Midbrain (tissue), 1 donor: ENCODE results near the gene FHAD1.

ENCODE experiments used
- DNase-seq: peaks from one replicate; lab custom pipeline; 2025; lab: John Stamatoyannopoulos, UW

Gene FHAD1

DNA sequence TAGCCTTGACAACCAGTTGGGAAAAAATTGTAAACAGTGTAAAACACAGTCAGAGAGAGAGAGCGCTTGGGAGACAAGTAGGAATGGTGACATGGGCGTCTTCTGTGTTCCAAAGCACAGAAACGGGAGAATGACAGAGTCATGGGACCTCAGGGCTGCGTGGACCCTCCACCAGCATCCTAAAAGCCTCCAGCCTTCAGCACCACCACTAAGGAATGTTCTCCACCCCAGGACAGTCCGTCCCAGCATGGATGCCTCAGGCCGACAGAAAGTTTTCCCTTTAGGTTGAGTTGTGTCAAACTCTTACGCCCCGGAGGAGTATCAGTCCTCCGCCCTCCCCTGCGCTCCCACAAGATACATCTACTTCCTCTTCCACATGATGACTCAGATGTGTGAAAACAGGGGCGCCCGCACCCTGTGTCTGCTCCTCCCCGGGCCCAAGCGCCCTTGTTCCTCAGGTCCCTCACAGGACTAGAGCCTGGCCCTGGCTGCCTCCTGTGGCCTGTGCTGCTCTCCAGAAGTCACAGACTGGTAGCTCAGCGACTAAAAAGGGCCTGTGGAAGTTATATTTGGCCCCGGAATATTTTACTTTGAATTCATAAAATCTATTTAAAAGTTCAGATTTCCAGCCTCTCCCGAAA lies 98.8 kb downstream of the FHAD1 start:
- peak; percentile 23 for DNase-seq

DNA sequence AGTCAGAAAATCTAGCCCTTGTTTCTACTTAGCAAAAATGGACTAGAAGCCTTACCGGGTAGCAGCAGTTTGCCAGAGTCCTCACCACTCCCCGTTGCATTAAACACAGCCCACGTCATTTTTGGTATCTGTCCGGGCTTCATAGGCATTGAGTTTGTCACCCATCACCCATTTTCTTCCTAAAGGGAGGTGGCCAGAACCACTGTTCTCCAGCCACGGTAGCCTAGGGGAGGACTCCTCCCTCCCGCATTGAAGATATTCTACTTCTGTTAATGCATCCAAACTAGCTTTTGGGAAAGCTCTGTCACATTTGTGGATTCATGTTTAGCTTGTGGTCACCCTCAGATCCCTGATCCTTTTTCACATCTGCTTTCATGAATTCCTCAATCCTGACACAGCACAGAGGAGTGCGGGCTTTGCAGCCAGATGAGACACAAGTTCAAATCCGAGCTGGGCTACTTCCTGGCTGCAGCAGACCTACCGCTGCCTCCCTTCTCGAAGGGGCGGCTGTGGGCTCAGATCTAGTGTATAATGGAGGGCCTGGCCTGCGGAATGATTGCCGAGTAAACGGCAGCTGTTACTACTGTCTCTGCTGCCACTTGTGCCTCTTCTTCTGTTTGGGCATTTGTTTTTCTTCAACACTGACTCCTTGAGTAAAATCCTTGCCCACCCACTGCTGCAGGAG lies 99.5 kb downstream of the FHAD1 start:
- no peak for DNase-seq

DNA sequence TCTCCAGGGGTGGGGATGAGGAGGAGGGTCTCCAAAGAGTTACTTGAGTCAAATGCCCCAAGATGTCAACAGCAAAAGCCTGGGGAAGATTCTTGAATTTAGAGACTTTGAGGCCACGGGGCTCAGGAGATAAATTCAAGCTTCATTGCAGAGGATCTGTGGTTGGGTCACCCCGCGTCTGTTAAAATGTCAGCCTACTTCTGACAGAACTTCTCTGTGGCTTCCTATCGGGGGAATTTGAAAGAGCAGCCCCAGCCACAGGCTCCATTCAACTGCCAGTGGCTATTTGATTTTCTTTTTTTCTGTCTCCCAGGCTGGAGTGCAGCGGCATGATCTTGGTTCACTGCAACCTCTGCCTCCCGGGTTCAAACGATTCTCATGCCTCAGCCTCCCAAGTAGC lies 100.2 kb downstream of the FHAD1 start:
- DNase-seq = no peak

DNA sequence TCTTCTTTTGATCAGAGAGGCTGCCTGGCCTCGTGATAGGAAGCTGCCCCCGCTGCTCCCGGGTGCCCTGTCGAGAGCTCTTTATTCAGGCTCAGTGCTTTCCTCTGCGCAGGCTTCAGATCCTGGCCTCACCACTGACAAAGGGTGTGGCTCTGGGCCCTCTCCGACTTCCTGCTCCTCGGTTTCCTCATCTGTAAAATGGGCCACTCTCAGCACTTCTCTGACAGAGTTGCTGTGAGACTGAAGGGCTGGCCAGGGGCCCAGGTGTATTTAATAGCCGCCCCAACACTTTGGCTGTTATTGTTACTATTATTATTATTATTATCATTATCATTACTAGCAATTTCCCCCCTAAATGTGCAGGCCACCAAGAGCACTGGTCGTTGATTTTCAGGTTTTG lies 101.6 kb downstream of the FHAD1 start:
- no peak for DNase-seq

DNA sequence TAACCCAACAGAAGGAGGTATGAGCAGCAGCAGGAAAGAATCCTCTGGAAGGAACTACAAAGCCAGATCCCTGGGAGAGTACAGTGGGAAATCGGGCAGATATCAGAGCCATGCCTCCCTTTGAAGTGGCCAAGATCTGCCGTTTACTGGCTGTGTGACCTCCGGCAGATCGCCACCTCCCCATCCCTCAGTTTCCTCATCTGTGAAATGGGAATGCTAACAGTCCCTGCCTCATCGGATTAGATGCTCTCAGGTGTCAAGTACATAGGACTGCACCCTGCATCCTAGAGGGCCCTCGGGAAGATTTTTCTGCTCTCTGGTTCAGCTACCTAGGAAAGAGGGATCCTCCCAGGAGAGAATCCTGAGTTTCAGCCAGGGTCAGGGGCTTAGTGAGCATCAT lies 102.1 kb downstream of the FHAD1 start:
- no peak for DNase-seq

DNA sequence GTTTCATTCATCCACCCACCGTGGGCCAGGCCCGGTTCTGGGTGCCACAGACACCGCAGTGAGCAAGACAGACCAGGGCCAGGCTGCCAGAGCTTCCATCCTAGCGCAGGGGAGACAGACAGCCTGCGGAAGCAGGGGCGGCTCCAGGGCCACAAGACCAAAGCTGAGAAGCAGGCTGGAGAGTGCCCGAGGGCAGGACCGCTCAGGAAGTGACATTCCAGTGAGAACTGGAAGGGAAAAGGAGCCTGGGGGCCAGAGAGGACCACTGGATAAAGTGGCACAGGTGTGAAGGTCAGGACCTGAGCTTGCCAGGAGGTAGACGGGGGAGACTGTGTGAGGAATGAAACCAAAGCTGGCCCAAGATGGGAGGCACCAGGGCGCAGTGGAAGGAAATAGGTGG lies 103.1 kb downstream of the FHAD1 start:
- DNase-seq = no peak

DNA sequence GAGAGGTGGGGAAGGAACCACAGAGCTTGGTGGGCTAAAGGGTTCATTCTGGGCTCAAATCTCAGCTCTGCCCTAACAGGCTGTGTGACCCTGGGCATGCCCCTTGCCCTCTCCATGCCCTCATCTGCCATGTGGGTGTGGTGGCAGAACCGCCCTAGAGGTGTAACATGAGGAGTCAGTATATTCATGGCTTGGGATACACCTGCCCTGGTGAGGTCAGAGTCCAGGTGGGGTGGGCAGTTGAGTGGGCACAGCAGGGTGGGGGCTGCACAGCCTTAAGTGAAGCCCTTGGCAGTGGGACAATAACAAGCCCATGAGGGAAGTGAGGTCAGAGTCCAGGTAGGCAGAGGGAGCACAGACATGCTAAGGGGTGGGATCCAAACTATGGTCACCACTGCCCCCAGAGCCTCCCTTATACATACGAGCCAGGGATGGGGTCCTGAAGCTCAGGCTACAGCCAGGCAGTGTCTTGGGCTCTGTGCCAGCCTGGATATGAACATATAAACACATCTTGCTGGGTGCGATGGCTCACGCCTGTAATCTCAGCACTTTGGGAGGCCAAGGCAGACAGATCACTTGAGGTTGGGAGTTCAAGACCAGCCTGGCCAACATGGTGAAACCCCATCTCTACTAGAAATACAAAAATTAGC lies 103.7 kb downstream of the FHAD1 start:
- DNase-seq = no peak

DNA sequence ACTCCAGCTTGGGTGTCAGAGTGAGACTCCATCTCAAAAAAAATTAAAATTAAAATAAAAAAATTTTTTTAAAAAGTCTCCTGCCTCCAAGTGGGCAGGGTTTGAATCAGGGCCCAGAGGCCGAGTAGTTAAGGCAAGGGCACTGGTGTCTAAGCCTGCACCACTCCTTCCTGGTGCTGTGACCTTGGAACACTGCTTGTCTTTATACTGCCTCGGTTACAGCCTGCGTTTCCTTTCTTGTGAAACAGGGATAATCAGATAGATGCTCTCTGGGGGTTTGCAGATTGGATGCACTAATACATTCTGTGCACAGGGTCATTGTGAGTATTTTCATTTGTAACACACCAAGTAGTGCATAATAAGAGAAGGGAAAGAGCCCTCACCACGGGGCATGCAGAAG lies 104.3 kb downstream of the FHAD1 start:
- DNase-seq = no peak

DNA sequence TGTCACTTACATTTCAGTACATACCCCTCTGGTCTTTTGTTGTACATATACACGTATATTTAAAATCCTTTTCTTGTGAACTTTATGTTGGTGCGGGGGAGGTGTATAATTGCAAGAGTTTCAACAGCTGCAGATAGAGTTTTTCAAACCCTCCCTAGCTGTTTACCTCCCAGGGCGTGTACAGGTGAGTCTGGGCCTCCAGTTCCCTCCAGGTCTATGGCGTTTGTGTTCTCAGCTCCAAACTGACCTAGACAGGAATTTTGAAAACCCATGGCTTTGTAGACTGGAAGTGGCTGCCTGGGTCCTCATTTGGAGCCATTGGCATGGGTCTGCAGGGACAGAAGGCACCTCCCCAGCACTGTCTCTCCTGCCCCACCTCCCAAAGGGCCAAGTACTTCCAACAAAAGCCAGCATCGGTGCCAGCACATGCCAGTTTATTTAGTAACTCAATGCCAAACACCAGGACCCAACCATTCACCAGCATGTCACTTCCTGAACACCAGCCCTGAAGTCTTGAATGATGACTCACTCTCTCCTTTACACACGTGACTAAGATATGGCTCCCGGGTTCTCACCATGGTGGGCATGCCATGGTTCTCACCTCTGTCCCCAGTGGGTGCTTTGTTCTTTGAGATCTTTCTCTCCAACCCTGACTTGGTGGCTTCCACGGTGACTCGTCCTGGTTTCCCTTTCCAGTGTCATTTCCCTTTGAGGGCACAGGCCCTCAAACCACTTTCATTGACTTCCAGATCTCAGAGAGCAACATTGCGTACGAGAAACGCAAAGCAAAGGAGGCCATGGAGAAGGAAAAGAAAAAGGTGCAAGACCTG lies 105.3 kb downstream of the FHAD1 start:
- DNase-seq = no peak

DNA sequence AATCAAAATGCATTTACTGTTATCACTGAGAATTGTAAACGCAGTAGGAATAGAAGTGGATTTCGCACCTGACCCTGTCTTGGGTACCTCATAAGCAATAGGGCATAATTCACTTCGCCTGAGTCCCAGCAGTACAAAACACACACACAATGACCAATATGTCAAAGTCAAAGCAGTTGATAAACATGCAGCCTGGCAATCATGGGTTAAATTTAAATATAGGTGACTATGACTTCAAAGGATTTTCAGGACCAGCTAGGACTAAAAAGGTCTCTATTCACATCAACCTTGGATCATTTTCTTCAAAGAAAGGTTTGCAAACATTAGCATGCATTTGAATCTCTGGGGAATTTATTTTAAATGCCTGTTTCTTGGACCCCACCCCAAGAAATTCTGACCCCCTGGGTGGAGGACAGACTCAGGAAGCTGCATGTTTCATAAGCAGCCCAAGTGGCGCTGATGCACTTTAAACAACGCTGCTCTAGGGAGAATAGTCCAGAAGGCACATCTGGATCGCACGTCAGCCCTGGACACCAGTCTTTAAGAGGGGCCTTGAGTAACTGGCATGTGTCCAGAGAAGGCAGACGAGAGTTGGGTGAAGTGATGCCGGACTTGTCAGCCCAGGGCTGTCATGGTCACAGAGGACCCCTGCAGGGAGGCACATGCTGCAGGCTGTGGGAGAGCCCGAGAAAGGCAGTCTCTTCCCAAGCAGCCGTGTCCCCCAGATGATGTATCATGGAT lies 107.0 kb downstream of the FHAD1 start:
- no peak for DNase-seq

DNA sequence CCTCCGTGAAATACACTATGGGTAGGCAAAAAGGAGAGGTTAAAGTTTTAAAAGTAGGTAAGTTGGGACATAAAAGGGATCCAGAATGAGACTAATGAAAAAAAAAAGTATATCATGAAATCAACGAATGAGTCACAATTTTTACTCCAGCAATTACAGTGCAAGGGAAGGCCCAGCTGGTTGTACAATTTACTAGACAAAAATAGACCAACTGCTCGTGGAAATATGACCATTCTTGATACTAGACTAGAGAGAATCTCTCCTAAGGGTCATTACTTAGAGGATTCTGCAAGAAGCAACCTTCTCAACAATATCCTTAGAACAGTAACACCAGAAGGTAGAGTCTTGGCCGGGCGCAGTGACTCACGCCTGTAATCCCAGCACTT lies 107.5 kb downstream of the FHAD1 start:
- no peak for DNase-seq

DNA sequence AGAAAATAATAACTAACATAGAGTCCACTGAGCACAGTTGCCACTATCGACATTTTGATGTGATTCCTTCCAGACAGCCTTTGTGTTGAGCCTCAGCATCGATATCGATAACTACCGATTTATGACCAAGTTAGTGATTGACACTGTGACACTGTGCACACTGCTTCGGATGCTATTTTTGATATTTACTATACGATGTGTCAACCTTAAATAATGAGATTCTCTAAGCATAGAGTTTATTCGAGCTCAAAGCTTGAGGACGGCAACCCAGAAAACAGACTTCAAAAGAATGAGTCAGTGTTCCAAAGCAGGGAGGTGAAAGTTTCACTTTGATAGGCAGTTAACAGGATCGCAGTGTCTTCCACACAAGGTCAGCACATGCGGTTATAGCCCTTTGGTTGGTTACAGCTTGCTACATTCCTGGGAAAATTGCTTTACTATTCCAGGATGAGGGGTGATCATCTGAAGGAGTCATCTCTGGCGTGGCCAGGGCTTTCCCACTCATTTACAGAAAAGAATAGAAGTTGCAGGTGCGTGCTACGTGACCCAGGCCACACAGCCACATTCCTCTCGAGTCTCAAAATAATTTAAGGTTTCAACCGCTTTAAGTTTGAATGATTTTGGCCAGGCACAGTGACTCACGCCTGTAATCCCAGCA lies 109.1 kb downstream of the FHAD1 start:
- no peak for DNase-seq

DNA sequence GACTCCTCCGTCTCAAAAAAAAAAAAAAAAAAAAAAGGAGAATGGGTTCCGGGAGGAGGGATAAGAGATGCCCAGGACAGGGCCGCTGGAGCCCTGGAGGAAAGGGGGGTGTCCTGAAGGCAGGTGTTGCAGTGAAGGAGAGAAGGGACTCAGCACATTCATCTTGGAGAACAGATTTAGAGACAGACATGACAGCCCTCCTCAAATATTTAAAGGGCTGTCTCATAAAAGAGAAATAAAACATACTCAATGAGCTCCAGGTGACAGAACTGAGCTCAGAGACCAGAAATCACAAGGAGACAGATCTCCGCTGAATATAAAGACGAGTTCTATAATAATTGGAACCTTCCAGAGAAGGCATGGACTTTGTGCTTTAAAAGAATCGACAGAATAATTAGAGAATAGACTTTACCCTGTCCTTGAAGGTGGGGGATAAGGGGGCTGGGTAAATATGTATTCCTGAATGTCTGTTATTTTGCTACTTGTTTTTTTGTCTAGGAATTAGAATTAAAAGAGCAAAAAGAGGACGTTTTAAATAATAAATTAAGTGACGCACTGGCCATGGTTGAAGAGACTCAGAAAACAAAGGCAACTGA lies 110.7 kb downstream of the FHAD1 start:
- no peak for DNase-seq

DNA sequence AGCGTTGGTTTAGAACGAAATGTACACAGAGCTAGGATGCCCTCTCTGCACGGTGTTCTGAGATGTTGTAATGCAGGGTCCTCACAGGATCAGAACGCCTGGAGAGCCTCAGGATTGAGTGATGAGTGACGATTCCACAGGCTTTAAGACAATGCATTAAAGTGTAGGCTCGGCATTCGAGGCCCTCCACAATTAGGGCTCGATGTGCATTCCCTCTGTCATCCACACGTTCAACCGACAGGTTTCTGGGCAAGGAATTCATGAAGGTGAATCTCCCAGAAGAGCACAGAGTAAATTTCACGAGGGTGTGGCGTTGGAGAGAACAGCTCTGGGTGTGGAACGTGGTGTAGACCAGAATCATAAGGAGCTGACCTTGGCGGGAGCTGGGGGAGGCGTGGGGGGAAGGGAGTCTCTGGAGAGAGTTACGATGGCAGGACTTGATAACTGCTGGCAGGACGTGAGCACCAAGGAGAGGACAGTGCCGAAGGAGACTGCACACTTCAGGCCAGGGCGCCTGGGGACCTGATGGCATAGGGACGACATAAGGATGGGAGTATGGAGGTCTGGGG lies 111.6 kb downstream of the FHAD1 start:
- DNase-seq = no peak

DNA sequence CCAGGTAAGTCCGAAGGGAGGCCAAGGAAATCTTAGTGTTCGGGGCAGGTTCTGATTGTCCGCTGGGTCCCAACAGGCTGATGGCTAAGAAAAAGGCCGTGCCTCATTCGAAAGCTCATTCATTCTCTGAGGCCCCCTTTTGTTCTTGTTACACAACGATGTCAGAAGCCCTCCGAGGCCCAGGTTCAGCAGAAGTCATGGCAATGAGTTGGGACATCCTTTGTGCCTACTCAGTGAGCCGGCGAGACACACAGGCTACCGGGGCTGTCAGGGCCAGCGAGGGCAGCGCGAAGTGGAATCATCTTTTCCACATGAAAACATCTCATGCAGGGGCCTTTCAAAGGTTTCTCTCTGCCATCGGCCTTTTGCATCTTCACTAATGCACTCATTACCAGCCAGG lies 113.7 kb downstream of the FHAD1 start:
- DNase-seq = no peak

DNA sequence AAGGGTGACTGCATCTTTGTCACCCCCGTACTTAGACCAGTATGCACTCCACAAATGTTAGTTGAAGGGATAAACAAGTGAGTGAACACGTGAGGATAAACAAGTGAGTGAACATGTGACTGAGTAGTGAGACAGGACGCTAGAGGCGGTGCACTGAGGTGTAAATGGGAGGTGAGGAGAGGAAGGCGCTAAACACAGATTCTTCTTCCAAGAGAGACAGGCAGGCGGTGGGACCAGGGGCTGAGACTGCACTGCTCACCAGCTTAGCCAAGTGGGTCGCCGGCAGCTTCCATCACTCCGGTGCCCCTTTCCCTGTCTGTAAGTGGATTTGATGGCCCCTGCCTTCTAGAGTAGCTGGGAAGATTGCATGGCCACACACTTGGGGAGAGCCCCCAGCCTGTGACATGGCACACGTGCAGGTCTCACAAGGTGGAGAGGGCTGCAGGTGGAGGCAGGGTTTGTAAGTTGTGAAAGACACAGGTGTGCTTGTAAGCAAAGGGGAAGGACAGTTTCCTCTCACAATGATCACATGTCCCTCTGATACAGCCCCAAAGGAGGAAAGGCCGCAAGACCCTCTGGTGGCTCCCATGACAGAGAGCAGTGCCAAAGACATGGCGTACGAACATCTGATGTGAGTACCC lies 115.2 kb downstream of the FHAD1 start:
- no peak for DNase-seq

DNA sequence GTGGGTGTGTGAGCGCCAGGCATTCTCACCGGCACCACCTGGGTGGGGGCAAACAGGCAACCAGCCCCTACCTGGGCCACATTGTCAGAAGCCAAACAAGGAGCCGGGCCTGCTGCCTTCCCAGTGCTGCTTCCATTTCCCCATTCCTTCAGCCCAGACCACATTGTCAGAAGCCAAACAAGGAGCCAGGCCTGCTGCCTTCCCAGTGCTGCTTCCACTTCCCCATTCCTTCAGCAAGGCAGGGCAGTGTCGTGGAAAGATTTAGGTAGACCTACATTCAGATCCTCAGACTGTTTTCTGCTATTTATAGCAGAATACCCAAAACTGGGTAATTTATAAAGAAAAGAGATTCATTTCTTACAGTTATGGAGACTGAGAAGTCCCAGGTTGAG lies 115.7 kb downstream of the FHAD1 start:
- no peak for DNase-seq

DNA sequence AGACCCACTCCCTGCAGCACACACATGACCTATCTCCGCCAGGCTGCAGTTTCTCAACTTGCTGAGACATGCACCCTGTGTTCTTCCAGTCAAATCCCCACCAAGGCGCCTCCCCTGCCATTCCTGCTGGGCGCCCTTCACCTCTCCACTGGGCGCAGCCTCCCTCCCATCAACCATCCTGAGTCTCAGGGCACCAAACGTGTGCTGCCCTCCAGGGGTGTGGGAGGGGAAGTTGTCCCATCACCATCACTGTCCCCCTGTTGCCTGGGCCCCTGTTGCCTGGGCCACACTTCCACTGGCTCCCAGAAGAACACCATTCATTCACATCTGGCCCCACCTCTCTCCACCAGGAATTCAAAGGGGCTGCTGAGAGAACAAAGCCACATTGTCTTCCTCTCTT lies 117.7 kb downstream of the FHAD1 start:
- no peak for DNase-seq

DNA sequence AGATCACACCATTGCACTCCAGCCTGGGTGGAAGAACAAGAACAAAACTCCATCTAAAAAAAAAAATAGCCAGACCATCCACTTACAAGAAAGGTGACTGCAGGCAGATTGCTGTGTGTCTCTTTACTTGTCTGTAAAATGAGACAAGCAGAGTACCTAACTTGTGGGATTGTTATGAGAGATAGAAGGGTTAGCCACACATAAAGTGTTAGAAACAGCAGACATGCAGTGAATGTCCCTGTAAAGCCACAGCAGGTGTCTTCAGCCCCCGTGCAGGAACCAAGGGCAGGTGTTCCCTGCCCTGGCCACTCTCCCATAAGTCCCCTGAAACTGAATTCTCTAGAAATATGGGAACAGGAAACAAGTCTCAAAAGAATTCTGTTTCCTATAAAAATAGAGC lies 121.9 kb downstream of the FHAD1 start:
- no peak for DNase-seq

DNA sequence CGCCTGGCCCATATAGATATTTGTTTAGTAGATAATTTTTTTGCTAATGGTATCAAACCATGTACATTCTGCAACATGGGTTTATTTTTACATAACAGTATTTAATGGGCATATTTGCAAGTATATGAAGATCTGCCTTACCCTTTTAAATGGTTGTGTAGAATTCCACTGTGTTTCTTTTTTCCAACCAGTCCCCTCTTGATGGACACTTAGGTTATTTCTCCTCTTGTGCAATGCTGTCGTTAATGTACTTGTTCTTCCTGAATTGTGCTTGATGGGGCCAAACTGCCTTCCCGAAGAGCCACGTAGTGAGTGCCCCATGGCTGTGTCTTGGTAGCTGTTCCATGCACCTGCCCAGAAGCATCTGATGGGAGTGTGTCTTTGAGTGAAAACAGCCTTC lies 123.2 kb downstream of the FHAD1 start:
- no peak for DNase-seq
